HG03575 (cell line): ENCODE data around the gene CHMP4A.

Experiments
- ATAC-seq: cut with Tn5 transposase; IDR thresholded peaks from one replicate; pipeline ENCODE4 v1.9.1; 2021; ENCODE audit not compliant: unreplicated experiment, insufficient number of reproducible peaks, low FRiP score; ENCODE audit errors: extremely low read depth

The CHMP4A gene

DNA sequence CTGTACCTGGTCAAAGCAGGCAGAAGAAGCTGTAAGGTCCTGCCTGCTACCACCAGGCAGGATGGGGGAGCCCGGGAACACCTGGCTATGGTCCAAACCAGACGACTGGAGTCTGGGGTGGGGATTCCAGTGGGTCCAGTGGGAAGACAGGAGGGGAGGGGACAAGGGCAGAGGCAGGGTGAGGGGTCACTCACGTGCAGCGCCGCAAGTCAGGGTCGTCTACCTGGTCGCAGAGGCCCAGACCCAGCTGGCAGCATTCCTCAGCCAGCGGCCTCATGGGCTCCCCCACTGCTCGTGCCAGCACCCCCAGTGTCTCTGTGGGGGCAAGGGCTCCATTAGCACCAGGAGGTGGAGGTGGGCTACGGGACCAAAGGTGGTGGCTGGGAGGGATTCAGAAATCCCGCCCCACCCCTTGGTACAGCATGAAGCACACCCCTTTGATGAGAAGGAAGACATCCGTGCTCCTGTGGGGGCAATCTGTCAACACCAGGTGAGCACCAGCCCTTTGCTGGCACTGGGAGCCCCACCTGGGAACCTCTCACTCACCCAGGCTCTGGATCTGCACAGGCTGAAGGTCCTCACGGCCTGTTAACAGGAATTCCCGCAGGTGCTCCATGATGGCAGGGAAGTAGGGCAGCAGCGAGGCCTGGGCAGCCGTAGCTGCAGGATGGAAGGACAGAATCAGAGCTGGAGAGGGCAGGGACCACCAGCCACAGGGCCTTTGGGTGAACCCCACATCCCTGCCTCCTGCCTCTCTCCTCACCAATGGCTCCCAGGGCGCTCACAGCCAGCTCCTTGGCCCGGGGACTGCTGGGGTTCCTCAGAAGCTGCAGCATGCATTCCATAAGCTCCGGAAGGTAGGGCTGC is 29.0 kb downstream of the CHMP4A start:
- no peak for ATAC-seq

DNA sequence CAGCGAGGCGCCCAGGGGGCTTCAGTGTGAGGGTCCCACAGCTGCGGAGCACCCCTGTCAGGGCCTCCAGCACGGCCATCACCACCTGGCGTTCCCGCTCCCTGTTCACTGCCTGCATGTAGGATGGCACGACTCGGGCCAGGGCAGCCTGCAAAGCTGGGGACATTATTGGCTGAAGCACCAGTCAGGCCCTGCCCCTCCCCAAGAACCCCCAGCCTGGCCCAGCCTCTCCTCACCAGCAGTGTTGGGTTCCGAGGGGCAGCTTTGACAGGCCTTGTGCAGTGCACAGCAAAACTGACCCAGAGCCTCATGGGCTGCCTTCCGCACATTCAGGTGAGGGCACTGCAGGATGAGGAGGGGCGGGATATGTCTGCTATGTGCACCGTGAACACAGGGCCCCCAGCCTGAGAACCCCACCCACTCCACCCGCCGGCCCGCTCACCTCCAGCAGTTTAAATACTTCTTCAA is 30.2 kb downstream of the CHMP4A start:
- no peak for ATAC-seq

DNA sequence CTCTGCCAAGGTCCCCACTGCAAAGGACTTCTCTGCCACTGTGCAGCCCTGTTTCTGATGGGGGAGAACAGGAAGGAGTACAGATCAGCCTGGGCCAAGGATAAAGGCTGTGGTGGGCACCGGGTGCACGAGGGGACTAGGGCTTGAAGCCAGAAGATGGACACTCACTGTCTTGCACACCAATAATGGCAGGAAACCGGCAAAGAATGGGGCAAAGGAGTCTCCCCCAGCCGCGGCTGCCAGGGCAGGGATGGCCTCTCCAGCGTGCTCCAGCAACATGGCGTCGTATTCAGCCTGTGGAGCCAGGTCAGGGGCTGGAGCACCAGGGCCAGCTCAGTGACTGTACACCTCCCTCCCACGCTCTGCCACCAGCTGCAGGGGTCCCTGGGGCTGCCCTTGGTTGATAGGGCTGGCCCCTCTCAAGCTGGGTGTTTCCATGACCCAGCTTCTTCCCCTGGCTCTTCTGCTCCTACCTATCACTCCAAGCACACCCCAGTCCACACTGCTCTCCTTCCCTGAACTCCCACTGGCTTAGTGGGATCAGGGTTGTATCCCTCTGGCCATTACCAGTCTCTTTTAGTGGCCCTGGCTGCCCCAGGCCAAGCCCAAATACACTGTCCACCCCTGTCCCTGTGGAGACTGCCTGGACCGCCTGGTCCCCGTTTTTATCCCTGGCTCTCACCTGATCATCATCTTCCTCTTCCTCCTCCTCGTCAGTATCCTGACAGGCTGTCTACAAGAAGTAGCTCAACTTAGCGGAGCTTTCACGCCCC is 31.0 kb downstream of the CHMP4A start:
- no peak for ATAC-seq

DNA sequence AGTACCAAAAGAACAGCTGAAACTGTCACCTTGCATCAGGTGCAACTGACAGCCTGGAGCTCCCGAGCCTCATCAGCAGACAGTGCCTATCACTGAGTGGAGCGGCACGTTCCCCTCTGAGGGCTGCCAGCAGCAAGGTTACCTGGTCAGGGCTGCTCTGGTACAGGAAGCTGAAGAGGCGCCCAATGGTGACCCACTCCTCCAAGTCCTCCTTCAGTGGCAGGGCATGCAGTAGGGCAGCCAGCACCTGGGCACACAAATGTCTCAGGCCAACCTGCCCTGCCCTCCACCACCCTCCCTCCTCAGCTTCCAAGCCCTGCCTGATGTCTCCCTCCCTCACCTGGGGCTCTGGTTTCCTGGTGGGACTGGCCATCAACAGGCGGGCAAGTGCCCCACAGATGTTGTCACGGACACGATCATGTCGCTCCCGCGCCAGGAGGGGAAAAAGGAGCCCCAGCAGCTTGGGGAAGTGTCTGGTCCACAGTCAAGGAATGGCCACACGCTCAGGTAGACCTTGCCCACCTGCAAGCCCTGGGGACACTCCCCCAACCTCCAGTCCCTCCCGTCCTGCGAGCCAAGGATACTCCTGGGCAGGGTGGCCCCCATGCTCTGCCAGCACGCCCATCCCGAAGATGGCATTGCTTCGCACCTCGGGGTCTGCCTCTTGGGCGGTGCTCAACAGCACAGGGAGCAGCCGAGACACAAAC is 31.8 kb downstream of the CHMP4A start:
- no peak for ATAC-seq

DNA sequence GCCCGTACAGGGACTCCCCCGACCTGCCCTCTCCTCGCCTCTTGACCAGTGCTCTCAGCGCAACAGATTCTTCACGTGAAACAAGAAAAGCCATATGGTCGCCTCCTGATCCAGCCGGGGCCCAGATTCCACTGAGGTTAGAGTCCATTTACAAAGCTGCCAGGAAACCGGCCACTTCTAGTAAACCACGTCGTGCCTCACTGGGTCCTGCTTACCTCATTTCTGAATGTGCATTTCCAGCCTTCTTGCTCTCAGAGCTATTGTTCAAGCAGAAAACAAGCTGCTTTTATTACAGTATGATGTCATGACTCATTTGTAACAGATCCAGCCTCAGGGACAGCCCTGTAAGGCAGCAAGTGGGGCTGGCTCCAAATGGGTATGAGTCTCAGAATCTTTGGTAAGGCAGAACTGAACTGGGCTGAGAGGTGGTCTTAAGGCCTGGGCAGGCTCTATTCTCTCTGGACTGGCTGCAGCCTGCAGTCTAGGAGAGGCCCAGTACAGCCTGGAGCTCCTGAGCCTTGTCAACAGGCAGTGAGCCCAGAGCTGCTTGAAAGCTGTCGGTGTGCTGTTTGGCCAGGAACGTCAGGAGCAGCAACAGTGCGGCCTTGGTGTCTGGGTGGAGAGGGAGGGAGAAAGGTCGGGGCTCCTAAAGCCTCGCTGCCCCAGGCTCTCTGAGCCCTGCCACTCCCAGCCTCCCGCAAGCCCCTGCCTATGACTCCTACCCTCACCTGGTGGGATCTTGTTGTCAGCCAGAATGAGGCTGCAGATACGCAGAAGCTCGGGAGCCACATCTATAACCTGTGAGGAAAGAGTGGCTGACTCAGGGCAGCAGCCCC is 33.1 kb downstream of the CHMP4A start:
- ATAC-seq, result no peak

DNA sequence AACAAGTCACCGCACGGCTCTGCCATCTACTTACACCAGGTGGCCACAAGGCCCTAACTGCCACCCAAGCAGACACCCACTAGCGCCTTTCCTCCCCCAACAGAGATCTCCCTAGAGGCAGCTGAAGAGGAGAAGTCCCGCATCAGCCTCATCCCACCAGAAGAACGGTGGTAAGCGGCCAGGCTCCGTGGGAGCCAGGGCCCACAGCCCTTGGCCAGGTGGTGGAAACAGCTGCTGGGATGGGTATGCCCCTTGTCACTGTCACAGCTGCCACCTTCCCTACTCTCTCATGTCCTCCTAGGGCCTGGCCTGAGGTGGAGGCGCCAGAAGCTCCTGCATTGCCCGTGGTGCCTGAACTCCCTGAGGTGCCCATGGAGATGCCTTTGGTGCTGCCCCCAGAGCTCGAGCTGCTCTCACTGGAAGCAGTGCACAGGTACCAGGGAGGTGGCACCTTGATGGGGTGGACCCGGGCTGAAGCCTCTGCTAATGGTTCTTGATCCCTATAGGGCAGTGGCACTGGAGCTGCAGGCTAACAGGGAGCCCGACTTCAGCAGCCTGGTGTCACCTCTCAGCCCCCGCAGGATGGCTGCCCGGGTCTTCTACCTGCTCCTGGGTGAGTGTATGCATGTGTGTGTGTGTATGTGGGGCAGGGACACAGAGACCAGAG is 33.9 kb downstream of the CHMP4A start:
- no peak for ATAC-seq

DNA sequence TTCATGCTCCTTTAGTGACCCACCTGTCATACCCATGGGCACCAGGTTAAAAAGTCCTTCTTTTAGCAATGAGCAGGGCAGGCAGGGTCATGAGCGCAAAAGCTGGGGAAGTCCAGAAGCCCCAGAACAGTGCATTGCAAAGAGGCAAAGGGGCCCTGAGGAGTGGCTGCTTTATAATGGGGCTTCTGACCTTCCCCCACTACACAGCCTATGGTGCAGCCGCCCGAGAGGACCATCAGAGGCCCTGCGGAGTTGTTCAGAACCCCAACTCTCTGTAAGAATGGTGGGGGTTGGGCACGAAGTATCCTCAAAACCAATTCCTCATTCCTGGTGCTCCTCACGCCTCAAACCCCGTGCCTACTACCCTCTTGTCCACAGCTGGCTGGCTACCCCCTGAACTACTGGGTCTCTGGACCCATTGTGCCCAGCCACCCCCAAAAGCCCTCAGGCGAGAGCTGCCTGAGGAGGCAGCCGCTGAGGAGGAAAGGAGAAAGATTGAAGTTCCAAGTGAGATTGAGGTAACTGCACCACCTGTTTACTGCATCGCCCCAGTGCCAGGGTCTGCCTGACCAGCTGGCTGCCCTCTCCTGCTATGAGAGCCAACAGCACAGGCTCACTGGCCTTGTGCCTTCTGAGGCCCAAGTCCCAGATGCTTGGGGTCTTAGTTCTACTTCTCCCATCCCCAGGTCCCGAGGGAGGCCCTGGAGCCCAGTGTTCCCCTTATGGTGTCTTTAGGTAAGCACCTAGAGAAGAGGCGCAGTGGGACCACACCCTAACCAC is 34.7 kb downstream of the CHMP4A start:
- ATAC-seq, result no peak

DNA sequence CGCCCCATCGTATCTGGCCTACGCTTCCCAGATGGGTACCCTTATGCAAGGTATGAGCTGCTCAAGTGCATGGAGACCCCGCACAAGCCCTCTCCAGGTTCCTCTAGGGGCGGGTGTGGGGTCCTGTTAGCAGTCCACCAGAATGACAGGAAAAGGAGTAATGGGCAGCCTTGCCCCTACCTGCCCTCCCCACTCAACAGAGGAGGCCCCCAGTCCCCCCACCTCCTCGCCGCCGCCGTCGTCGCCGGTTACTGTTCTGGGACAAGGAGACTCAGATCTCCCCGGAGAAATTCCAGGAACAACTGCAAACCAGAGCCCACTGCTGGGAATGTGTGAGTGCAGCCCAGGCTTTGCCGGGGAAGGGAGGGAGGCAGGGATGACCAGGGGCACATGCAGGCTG is 35.4 kb downstream of the CHMP4A start:
- no peak for ATAC-seq

DNA sequence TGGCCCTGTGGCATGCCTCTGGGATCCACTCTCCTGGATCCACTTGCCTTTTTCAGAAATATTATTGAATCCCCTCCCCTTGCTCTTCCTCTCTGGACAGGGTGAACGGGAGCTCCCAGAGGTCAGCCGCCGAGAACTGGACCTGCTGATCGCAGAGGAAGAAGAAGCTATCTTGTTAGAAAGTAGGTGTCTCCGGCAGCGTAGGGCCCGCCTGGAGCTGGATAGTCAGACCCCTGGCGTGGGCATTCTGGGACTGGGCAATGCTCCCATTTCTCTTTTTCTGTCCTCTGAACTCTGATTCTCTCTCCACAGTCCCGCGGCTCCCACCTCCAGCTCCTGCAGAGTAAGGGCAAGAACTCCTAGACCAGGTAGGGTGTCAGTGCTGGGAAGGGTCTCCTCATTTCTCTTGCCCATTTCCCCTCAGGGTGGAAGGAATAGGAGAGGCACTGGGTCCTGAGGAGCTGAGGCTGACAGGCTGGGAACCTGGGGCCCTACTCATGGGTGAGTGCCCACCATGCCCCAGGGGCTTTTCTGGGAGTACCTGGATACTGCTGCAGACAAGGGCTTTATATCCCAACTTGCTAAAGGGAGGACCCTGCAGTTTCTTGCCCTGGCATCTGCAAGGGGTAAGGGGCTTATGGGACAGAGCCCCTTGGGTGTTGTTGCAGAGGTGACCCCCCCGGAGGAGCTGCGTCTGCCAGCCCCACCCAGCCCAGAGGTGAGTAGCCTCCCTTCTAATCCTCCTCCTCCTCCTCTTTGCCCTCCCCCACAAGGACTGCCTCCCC is 36.1 kb downstream of the CHMP4A start:
- no peak for ATAC-seq

DNA sequence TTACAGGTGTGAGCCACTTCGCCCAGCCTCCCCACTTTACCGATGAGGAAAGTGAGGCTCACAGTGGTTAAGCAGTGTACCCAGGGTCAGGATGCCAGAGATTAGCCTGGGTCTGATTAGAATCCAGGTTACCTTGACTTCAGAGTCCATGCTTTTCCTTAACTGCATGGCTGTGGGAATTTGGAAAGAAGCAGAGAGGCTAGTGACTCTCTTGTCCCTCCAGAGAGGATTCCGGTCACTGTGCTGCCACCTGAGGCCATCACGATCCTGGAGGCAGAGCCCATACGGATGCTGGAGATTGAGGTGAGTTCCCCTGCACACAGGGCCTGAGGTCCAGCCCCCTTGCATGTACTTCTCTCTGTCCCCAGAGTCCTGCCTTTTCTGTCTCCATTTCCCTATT is 36.7 kb downstream of the CHMP4A start:
- no peak for ATAC-seq

DNA sequence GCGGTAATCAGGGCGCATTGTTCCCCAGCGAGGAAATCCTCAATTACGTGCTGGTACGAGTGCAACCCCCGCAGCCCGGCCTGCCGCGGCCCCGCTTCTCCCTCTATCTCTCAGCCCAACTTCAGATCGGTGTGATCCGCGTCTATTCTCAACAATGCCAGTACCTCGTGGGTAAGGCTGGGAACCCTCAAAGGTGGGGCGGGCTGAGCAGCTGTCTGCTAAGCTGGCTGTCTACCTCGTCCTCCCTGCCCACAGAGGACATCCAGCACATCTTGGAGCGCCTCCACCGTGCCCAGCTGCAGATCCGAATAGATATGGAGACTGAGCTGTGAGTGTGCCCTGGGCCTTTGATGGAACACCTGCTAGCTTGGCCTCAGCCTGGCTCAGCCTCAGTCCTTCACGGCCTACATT is 40.4 kb downstream of the CHMP4A start:
- ATAC-seq, result no peak

DNA sequence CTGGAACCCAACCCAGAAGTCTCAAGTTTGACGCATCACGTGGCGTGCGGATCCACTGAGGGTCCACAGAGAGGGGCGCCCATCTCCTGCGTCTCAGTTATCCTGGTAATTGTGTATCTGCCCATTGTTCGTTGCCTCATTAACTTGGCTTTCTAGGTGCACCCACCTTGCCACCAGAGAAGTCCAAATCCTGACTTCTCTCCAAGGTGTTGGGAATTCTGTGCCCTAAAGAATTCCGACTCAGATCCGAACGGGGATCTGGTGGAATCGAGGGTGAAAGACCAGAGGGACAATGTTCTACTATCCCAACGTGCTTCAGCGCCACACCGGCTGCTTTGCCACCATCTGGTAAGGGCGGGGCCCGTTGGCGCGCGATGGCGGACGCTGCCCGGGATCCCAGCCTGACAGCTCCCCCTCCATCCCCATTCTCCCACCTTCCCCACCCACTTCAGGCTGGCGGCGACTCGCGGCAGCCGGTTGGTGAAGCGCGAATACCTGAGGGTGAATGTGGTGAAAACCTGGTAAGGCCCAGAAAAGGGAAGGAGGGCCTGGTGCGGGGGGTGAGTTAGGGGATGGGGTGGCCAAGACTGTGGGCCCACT is 40.9 kb downstream of the CHMP4A start:
- ATAC-seq, result no peak

DNA sequence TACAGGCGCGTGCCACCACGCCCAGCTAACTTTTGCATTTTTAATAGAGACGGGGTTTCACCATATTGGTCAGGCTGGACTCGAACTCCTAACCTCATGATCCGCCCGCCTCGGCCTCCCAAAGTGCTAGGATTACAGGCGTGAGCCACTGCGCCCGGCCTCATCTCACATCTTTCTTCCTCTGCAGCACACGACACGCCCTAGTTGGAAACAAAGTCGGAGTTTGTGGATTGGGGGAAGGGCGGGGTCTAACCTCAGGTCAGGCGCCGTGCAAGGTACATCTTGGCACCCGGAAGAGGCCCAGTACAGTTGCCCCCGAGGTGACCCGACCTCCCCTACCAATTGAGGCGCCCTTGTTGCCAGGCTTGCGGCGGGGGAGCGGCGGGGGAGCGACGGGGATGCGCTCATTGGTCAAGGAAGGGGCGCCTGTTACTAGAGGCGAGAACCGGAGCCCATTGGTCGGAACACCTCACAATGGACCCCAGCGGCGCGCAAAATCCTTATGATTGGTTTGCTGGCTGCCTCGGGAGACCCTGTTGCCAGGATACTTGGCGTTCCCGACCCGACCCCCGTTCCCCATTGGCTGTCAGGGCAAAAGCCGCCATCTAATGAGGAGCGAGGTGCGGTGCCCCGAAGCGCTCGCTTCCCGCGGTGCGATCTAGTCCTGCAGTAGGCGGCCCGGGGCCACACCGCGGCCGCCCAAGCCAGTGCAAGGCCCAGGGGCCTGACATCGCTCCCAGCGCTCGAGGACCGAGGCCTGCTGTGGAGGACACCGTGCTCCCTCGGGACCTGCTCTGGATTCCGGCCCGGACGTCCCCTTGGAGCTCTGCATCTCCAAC is 41.6 kb downstream of the CHMP4A start, which contains the start of gene REC8:
TSS of gene REC8 (plus strand) at position 659 of the 839 bp plus-strand sequence. CDS start 473 bp downstream, outside the sequence.
- ATAC-seq, result peak; percentile 30

DNA sequence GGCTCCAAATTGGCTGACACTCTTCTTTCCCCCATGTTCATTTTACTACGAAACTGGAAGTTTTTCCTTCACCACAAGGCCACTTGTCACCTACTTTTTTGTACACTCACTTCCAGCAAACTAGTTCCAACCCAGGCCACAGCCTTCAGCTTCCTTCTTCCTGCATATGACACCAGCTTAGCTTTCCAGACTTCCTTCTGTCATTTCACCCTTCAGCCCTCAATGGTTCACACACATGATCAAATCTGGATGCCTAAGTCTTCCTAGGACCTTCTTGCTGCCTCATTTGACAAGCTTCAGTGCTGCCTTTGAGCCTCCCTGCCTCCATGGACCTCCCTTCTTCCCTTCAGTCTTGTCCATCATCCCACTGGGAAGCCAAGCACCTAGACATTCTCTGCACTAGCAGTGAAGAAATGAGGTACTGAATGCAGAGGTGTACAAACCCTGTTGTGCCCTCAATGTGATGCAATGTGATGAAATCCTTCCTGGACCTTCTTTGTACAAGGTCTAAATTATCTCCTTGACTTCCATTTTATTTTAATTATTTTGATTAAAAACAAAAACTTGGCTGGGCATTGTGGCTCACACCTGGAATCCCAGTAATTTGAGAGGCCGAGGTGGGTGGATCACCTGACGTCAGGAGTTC is 45.7 kb downstream of the CHMP4A start:
- no peak for ATAC-seq

DNA sequence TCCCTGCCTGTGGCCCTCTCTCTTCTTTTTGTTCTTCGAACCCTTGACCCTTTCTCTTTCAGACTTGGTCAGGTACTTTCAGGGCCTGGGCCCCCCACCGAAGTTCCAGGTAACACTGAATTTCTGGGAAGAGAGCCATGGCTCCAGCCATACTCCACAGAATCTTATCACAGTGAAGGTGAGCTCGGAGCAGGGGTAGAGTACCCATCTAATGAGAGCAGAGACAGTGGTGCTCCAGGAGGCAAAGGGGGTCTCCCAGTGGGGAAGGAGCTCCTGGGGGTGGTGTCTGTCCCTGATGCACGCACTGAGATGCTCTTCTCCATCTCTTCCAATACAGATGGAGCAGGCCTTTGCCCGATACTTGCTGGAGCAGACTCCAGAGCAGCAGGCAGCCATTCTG is 47.5 kb downstream of the CHMP4A start:
- ATAC-seq, result no peak
